ENCODE measurements around the gene IGF2.

The IGF2 gene

DNA sequence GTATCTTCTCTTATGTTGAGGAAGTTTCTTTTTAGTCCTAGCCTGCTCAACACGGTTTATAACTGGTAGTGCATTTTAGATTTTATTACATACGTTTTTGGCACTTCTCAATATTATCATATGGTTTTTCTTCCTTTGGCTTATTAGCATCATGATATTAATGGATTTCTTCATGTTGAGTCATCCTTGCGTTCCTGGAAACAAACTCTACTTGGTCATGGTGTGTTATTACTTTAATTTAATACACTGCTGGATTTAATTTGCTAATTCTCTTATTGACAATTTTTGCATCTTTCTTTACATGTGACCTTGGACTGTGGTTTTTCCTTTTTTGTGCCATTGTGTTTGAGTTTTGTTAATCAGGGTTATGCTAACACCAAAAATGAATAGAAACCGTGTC, 20.5 kb downstream of the IGF2 start:
- Histone ChIP-seq H3K4me3 (IDR thresholded peaks at IDR 0.05; ENCODE audit: insufficient read depth, low read depth, low read length) (no peak overlapping the region), H2AFZ (ENCODE audit: low read depth) (no peak overlapping the region), H4K20me1 (ENCODE audit: insufficient read depth) (no peaks in the 10 kb centered on the region), H3K79me2 (ENCODE audit: insufficient read depth, low read depth) (no peaks in the 10 kb centered on the region), H3K9ac (no peak overlapping the region), H3K4me1 (ENCODE audit: low read depth, poor library complexity, severe bottlenecking) (peaks cover 5% of the 10 kb centered on the region), H3K27me3 (ENCODE audit: insufficient read depth, low read depth) (peaks cover 65% of the 10 kb centered on the region), H3K27ac (no peak overlapping the region), H3K4me2 (no peak overlapping the region), H3K36me3 (ENCODE audit: insufficient read depth) (no peaks in the 10 kb centered on the region)
- TF ChIP-seq, protein P1, sequence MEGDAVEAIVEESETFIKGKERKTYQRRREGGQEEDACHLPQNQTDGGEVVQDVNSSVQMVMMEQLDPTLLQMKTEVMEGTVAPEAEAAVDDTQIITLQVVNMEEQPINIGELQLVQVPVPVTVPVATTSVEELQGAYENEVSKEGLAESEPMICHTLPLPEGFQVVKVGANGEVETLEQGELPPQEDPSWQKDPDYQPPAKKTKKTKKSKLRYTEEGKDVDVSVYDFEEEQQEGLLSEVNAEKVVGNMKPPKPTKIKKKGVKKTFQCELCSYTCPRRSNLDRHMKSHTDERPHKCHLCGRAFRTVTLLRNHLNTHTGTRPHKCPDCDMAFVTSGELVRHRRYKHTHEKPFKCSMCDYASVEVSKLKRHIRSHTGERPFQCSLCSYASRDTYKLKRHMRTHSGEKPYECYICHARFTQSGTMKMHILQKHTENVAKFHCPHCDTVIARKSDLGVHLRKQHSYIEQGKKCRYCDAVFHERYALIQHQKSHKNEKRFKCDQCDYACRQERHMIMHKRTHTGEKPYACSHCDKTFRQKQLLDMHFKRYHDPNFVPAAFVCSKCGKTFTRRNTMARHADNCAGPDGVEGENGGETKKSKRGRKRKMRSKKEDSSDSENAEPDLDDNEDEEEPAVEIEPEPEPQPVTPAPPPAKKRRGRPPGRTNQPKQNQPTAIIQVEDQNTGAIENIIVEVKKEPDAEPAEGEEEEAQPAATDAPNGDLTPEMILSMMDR (conservative IDR thresholded peaks at IDR 0.05; ENCODE audit: low read depth, low read length), result no peak

DNA sequence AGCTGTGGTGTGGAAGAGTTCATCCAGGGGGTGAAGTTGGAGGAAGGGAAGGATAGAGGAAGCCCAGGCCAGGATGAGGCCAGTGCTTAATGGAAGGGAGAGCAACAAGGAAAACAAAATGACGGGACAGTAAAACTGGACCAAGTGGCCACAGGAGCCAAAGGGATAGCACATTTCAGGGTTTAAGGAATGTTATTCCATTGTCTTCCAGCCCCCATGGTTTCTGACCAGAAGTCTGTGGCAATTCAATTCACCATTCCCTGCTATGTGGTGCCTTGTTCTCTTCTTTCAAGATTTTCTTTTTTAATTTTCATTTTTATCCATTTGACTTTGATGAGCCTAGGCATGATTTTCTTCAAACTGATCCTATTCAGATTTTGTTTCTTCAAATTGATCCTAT, 22.5 kb downstream of the IGF2 start:
- H3K4me1 ChIP-seq (ENCODE audit: low read depth, poor library complexity, severe bottlenecking), result no peaks in the 10 kb centered on the region
- H3K27ac ChIP-seq, result no peak overlapping the region
- H3K4me3 ChIP-seq (IDR thresholded peaks at IDR 0.05; ENCODE audit: insufficient read depth, low read depth, low read length), result no peak overlapping the region
- TF ChIP-seq, protein P1 (conservative IDR thresholded peaks at IDR 0.05; ENCODE audit: low read depth, low read length), result no peak
- no peak overlapping the region for H3K4me2 ChIP-seq
- no peaks in the 10 kb centered on the region for H3K79me2 ChIP-seq (ENCODE audit: insufficient read depth, low read depth)
- H4K20me1 ChIP-seq (ENCODE audit: insufficient read depth), result no peaks in the 10 kb centered on the region
- no peaks in the 10 kb centered on the region for H3K36me3 ChIP-seq (ENCODE audit: insufficient read depth)
- H2AFZ ChIP-seq (ENCODE audit: low read depth), result no peak overlapping the region
- H3K9ac ChIP-seq, result no peak overlapping the region
- peaks cover 76% of the 10 kb centered on the region for H3K27me3 ChIP-seq (ENCODE audit: insufficient read depth, low read depth)

DNA sequence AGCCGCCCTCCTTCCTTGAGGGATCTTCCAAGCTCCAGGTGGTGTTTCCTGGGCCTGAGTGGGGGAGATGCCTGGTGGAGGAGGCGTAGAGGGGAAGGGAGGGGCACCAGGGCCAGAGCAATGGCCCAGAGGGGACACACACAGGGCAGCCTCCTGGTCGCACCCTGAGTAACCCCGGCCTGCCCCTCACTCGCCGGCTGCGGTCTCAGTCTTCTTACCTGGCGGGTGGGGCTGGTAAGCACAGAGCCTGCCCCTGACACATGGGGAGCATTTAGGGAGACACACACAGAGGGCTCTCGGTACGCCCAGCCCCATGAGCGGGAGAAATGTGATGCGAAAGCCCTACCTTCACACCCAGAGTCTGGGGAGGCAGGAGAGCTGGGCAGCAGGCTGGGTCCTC, 23.9 kb downstream of the IGF2 start:
- Histone ChIP-seq H3K4me2 (no peak overlapping the region), H3K79me2 (ENCODE audit: insufficient read depth, low read depth) (no peaks in the 10 kb centered on the region), H3K27me3 (ENCODE audit: insufficient read depth, low read depth) (peaks cover 75% of the 10 kb centered on the region), H3K36me3 (ENCODE audit: insufficient read depth) (no peaks in the 10 kb centered on the region), H3K9ac (no peak overlapping the region), H2AFZ (ENCODE audit: low read depth) (no peak overlapping the region), H3K4me3 (IDR thresholded peaks at IDR 0.05; ENCODE audit: insufficient read depth, low read depth, low read length) (no peak overlapping the region), H4K20me1 (ENCODE audit: insufficient read depth) (no peaks in the 10 kb centered on the region), H3K27ac (no peak overlapping the region), H3K4me1 (ENCODE audit: low read depth, poor library complexity, severe bottlenecking) (no peaks in the 10 kb centered on the region)
- TF ChIP-seq, protein P1 (conservative IDR thresholded peaks at IDR 0.05; ENCODE audit: low read depth, low read length), result no peak

DNA sequence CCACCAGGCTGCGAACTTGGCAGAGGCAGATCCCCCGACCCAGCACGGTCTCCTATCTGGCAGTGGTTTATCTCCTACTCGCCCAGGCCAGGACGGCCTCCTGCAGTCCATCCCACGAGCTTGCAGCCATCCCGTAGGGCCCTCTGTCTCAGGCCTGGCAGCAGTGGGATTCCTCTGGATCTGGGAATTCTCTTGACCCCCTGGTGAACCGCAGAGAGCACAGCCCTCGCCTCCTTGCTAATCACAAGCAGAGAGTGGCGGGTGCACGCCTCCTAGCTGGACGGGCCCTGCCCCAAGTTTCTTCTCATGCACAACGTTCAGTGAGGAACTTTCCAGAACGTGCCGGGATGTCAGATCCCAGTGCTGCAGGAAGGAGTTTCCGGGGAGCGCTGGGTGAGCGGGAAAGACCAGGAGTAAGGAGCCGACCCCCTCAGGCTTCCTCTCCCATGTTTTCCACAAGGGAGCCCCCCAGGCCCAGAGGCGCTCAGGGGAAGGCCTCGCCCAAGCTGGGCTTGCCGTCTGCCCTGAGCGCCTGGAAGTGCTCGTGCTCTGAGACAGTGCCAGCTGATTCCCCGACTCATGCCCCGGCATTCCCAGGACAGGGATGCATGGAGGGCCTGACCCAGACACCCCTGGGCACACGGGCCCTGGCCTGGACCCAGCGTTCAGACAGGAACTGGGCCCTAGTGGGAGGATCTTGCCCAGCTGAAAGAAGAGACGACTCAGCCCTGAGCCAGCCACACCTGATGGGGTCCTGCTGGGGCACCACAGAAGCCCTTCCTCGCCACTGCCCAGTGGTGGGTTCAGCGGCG, 24.6 kb downstream of the IGF2 start:
- no peak overlapping the region for H3K4me3 ChIP-seq (IDR thresholded peaks at IDR 0.05; ENCODE audit: insufficient read depth, low read depth, low read length)

More for the DNA sequence above, 24.6 kb downstream of the IGF2 start:
- H2AFZ ChIP-seq (ENCODE audit: low read depth), result no peak overlapping the region
- no peaks in the 10 kb centered on the region for H4K20me1 ChIP-seq (ENCODE audit: insufficient read depth)
- TF ChIP-seq, protein P1 (conservative IDR thresholded peaks at IDR 0.05; ENCODE audit: low read depth, low read length), result no peak
- no peak overlapping the region for H3K9ac ChIP-seq
- no peak overlapping the region for H3K27ac ChIP-seq
- no peaks in the 10 kb centered on the region for H3K79me2 ChIP-seq (ENCODE audit: insufficient read depth, low read depth)
- no peaks in the 10 kb centered on the region for H3K36me3 ChIP-seq (ENCODE audit: insufficient read depth)
- no peaks in the 10 kb centered on the region for H3K4me1 ChIP-seq (ENCODE audit: low read depth, poor library complexity, severe bottlenecking)
- H3K4me2 ChIP-seq, result no peak overlapping the region
- H3K27me3 ChIP-seq (ENCODE audit: insufficient read depth, low read depth), result peaks cover 77% of the 10 kb centered on the region
